HG02885 (cell line): ENCODE measurements around the gene OCSTAMP.
A peak's percentile ranks its signal among the peaks of the same experiment; 100 is the strongest.

Experiments used
- ATAC-seq: cut with Tn5 transposase; IDR thresholded peaks from one replicate; pipeline ENCODE4 v1.9.1; 2021; ENCODE audit warnings: mild to moderate bottlenecking; ENCODE audit not compliant: unreplicated experiment, poor library complexity

OCSTAMP gene

DNA sequence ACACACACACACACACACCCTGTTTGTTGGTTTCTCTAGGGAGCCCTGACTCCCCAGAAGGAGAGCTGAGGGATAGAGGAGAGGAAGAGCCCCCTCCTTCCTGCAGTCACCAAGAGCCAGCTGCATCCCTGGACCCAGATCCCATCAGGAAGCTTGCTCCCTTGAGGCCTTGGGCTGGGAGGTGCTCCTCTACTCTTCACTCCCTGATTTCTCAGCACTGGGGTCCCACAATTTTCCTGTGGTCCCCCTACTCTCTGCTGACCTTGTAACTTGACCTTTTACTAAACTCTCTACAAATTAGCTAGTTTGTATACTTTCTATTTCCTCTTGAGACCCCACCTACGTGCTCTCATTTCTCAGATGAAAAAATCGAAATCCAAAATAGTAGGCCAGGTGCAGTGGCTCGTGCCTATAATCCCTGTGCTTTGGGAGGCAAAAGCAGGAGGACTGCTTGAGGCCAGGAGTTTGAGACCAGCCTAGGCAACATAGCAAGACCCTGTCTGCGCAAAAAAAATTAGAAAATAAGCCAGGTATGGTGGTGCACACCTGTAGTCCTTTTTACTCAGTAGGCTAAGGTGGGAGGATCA, 5.0 kb upstream of the OCSTAMP start:
- ATAC-seq, result no peak

DNA sequence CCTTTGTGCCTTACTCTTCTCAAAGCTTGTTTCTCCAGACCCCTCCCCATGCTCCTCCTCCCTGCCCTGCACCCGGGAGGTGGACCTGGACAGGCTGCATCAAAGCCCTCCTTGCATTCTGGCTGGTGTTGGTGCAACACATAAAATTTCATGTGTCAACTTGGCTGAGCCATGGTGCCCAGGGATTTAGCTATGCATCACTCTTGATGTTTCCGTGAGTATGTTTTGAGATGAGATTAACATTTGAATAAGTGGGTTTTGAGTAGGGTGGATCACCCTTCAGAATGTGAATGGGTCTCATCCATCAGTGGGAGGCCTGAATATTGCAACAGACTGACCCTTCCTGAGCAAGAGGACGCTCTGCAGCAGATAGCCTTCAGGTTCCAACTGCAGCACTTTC, 4.4 kb upstream of the OCSTAMP start:
- ATAC-seq, result no peak

DNA sequence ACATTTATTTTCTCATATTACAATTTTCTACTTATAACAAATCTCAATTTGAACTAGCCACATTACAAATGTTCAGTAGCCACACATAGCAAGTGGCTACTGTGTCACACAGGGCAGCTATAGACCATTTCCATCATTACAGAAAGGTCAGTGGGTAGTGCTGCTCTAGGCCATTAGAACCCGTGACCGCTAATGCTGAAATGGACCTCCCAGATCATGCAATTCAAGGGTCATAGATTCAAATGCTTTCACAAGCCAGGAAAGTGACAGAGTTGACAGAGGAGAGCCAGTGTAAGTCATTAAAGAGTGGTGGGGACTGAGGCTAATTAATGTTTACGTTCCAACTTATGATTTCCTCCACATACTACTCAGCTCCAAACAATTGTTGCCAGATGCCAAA, 3.5 kb upstream of the OCSTAMP start:
- no peak for ATAC-seq

- peak; percentile 77 for ATAC-seq
These were observed 2.3 kb upstream of the OCSTAMP start for GRCh38 chr20:46552460-46553420.

GRCh38 chr20:46551522-46552381, 1.3 kb upstream of the OCSTAMP start:
- ATAC-seq, result no peak

DNA sequence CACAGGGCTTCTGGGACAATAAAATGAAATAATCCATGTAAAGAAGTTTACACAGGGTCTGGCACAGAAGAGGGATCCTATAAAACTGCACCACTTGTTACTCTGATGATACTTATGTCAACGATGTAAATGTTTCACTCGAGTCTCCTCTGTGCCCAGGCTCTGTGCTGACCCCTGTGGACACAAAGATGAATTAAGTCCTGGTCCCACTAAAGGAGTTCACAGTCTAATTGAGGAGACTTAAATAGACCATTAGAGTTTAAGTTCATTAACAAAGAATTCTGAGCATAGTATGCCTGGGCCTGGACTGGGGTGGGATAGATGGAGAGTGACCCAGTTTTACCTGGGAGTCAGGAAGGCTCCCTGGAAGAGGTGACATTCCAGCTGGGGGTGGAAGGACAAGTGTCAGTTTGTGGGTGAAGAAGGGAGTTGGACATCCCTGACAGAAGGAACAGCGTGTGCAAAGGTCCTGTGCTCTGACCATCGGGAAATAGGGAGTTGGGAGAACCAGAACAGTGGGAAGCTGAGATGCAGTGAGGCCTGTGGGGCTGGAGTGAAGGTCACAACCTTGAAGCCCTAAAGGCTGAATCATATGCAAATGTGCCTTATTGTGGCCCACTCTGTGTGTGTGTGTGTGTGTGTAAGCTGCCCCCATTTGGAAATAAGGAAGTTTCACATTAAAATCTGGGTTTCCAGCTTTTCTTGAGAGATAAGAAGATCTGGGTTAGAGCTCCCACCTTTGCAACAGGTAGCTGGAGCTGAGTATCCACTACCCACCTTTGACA, 1.1 kb downstream of the OCSTAMP start:
- no peak for ATAC-seq

DNA sequence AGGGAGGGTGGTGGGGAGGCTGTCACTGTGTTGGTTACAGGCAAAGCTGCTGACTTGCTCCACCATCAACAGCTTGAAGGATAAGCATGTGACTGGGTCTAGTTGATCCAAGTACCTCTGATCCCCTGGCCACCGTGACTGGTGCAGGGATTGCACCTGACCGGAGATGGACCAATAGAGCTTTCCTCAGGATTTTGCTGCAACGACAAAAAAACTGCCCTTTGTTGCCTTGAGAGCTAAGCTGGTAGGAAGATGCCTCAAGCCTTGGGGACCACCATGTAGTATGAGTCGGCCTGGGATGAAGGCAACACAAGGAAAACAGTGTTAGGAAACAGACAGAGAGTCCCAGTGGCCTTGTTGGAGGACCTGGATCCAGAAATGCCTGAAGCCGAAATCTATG, 1.8 kb downstream of the OCSTAMP start:
- ATAC-seq, result no peak

DNA sequence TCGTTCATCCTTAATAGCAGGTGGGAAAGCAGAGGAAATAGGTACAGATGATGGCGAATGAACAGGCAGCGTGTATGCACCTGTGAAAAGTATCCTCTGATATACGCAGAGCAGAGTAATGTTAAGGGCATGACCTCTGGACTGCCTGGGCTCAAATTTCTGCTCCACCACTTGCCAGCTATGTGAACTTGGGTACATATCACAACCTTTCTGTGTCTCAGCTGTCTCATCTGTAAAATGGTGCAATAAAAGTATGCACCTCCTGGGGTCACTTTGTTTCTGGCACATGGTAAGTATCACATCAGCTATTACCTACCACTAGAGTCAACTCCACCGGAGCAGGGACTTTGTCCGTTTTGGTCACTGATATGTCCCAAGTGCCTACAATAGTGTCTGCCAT, 2.5 kb downstream of the OCSTAMP start:
- no peak for ATAC-seq

DNA sequence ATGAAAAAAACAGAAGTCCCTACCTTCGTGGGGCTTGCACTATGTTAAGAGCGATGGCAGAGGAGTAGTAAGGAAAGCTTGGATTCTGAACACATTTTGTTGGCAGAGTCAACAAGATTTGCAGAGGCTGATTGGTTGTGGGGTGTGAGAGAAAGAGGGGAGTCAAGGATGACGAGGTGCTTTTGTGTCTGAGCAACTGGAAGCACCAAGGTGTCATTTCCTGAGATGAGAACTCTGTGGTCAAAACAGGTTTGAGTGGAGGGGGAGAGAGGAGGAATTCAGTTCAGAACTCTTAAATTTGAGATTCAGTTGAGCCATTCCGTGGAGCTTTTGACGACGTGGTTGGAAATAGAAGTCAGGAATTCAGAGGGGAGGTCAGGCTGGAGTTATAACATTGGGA, 3.5 kb downstream of the OCSTAMP start:
- ATAC-seq, result no peak

- ATAC-seq, result no peak
These were observed 4.2 kb downstream of the OCSTAMP start for GRCh38 chr20:46546298-46546697.

- no peak for ATAC-seq
These were observed 4.7 kb downstream of the OCSTAMP start for GRCh38 chr20:46545827-46546138.

- ATAC-seq, result no peak
These were observed 5.2 kb downstream of the OCSTAMP start for GRCh38 chr20:46545077-46545826.

- ATAC-seq, result no peak
These were observed 5.9 kb downstream of the OCSTAMP start for GRCh38 chr20:46544576-46544975.

DNA sequence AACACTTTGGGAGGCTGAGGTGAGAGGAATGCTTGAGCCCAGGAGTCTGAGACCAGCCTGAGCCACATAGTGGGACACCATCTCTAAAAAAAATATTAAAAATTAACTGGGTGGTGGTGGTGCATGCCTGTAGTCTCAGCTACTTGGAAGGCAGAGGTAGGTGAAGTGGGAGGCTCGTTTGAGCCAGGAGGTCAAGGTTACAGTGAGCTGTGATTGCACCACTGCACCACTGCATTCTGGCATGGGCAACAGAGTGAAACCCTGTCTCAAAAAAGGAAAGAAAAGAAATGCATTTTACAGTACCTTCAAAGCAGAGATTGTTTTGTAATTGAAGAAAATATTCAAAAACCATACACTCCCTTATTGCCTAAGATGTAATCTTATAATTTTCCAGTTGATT, 6.5 kb downstream of the OCSTAMP start:
- ATAC-seq, result no peak

- ATAC-seq, result no peak
These were observed 7.4 kb downstream of the OCSTAMP start for GRCh38 chr20:46543033-46543432.

DNA sequence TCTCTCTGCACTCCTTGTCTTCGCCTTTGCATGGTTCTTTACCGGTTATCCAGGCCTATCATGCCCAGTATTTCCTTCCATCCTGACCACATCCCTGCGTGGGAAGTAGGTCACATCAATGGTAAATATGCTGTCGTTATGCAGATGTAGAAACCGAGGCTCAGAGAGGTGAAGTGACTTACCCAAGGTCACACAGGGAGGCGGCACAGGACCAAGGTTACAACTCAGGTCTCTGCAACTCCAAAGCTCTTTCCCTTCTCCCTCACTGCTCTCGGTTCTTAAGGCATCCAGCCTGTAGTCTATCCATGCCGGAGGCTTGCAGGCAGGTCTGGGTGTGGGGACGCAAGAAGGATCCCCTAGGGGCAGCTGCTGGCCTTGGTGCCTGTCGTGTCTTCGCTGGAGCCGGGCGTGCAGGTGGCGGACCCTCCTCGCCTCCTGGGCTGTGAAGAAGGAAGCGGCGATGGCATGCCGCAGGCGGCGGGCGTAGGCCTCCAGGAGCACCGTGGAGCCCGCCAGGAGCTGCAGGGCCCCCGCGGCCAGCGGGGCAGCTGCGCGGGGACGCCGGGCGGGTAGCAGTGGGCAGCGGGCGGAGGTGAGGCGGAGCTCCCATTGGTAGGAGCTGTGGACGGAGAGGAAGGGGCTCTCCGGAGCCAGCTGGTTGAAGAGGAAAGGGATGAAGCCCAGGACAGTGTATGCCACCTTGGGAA, 9.1 kb downstream of the OCSTAMP start:
- no peak for ATAC-seq

GRCh38 chr20:46539113-46539512, 11.3 kb downstream of the OCSTAMP start:
- ATAC-seq, result no peak

DNA sequence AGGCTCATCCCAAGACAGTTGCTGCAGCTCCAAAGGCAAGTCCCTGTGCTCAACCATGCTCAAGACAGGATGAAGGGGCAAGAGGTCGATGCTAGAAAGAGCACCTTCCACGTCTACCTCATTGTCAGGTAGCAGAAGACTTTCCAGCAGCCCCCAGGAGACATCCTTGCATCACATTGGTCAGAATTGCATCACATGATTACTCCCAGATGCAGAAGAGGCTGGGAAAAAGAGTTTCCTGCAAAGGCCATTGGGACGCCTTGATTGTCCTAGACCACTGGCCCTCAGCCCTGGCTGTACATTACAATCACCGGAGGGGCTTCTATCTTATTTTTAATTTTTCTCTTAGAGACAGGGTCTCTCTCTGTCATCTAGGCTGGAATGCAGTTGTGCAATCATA, 19.8 kb downstream of the OCSTAMP start:
- no peak for ATAC-seq

GRCh38 chr20:46523696-46524328, 26.6 kb downstream of the OCSTAMP start:
- ATAC-seq, result no peak
